H1 (cell line): Measurements from ENCODE around the gene BET1L. TPM values are rescaled to one million over a fixed set of nuclear protein-coding genes. Genes with fewer than 3 reads are reported as not detected.

Source experiments
- BRCA1 ChIP-seq: IDR thresholded peaks from 2 replicates; pipeline ENCODE4 v1.6.1; 2012; ENCODE audit warnings: low read depth, low read length, improper control_type of control experiment
- CHD1 ChIP-seq: IDR thresholded peaks from 2 replicates; pipeline ENCODE4 v1.6.1; 2012; ENCODE audit warnings: low read depth, low read length, improper control_type of control experiment
- CHD2 ChIP-seq: IDR thresholded peaks from 2 replicates; pipeline ENCODE4 v1.6.1; 2012; ENCODE audit warnings: low read length, improper control_type of control experiment
- CTBP2 ChIP-seq: IDR thresholded peaks from 2 replicates; pipeline ENCODE4 v1.7.0; 2011; ENCODE audit warnings: borderline replicate concordance, mild to moderate bottlenecking, moderate library complexity, mixed read lengths, low read length; ENCODE audit not compliant: insufficient read depth, insufficient read length
- EGR1 ChIP-seq: IDR thresholded peaks from 2 replicates; pipeline ENCODE4 v1.6.1; 2011; ENCODE audit warnings: low read depth, low read length, borderline replicate concordance
- EZH2 ChIP-seq: fragments of 200-600 bp; sonication (generic); IDR thresholded peaks from 2 replicates; pipeline ENCODE4 v1.7.1; 2012; ENCODE audit warnings: low read depth, mild to moderate bottlenecking, moderate library complexity, low read length, inconsistent platforms; ENCODE audit not compliant: severe bottlenecking
- JUN ChIP-seq: IDR thresholded peaks from 2 replicates; pipeline ENCODE4 v1.6.1; 2011; ENCODE audit warnings: low read depth, mild to moderate bottlenecking, improper control_type of control experiment, low read length
- JUND ChIP-seq: IDR thresholded peaks from 2 replicates; pipeline ENCODE4 v1.6.1; 2011; ENCODE audit warnings: mild to moderate bottlenecking, improper control_type of control experiment, low read length
- KDM1A ChIP-seq: fragments of 200-600, 300-600 bp; sonication (generic); IDR thresholded peaks from 2 replicates; pipeline ENCODE4 v1.7.1; 2016; ENCODE audit warnings: mild to moderate bottlenecking, low read length, borderline replicate concordance
- KDM4A ChIP-seq: IDR thresholded peaks from one replicate; pipeline ENCODE4 v1.7.1; 2012; ENCODE audit warnings: low read depth, mild to moderate bottlenecking, moderate library complexity, low read length, inconsistent platforms; ENCODE audit not compliant: severe bottlenecking
- NANOG ChIP-seq: IDR thresholded peaks from 2 replicates; pipeline ENCODE4 v1.6.1; 2011; ENCODE audit warnings: low read length, low read depth, mild to moderate bottlenecking, inconsistent platforms; ENCODE audit not compliant: insufficient read depth, poor library complexity, severe bottlenecking
- NRF1 ChIP-seq: IDR thresholded peaks from 2 replicates; pipeline ENCODE4 v1.6.1; 2011; ENCODE audit warnings: mild to moderate bottlenecking, low read depth, low read length, improper control_type of control experiment
- POLR2AphosphoS5 ChIP-seq: IDR thresholded peaks from 2 replicates; pipeline ENCODE4 v1.6.1; 2011; ENCODE audit warnings: low read depth, low read length
- RAD21 ChIP-seq, 2 experiments: IDR thresholded peaks in 1 of 2; conservative IDR thresholded peaks in 1 of 2; 2 replicates each; pipeline ENCODE4 v1.6.1; 2011; ENCODE audit warnings: low read depth in 2 of 2, low read length in 2 of 2, improper control_type of control experiment in 1 of 2, inconsistent platforms in 1 of 2, mild to moderate bottlenecking in 1 of 2, moderate library complexity in 1 of 2
- RXRA ChIP-seq: IDR thresholded peaks from 2 replicates; pipeline ENCODE4 v1.6.1; 2011; ENCODE audit warnings: low read depth, mild to moderate bottlenecking, low read length, moderate library complexity; ENCODE audit not compliant: insufficient read depth
- SAP30 ChIP-seq: fragments of 300-600 bp; sonication (generic); IDR thresholded peaks from 2 replicates; pipeline ENCODE4 v1.7.1; 2012; ENCODE audit warnings: low read length, moderate library complexity, mild to moderate bottlenecking, inconsistent platforms; ENCODE audit not compliant: insufficient read depth, insufficient replicate concordance
- SIRT6 ChIP-seq: IDR thresholded peaks from one replicate; pipeline ENCODE4 v1.7.1; 2012; ENCODE audit warnings: low read length, inconsistent platforms
- TAF7 ChIP-seq: optimal IDR thresholded peaks from 2 replicates; pipeline ENCODE3; 2011; ENCODE audit warnings: low read depth, mild to moderate bottlenecking, inconsistent platforms, low read length, moderate library complexity, borderline replicate concordance
- TEAD4 ChIP-seq: IDR thresholded peaks from 2 replicates; pipeline ENCODE4 v1.6.1; 2012; ENCODE audit warnings: low read depth, low read length, inconsistent platforms, mixed read lengths
- YY1 ChIP-seq: IDR thresholded peaks from 2 replicates; pipeline ENCODE4 v1.6.1; 2011; ENCODE audit warnings: low read depth, mild to moderate bottlenecking, low read length
- polyA plus RNA-seq, 7 experiments: library from polyadenylated mRNA; depleted of rRNA in 3 of 7; stranded (reverse) in 5 of 7; unstranded in 2 of 7; fragments of >200 nt in 5 of 7; fragments of 200-250 nt in 2 of 7; gene quantifications; 1 replicate in 5 of 7; 2 replicates in 1 of 7; 4 replicates in 1 of 7; pipeline versions ENCODE4 v1.2.1 to v1.2.3, GENCODE V29; 2011 to 2013; ENCODE audit warnings: missing spikeins in 2 of 7, mixed read lengths in 2 of 7
- total RNA-seq: library from RNA; stranded (reverse); fragmentation: NEBNext Ultra II Directional; extraction: Animal tissue kit (Norgen Biotek cat#: 25700); gene quantifications from 2 replicates; pipeline ENCODE4 v1.2.1, GENCODE V29; 2021
- TF ChIP-seq, protein P1 (sequence below): IDR thresholded peaks from 2 replicates; pipeline ENCODE4 v1.6.1; 2012; ENCODE audit warnings: inconsistent platforms
- TF ChIP-seq, protein P2 (sequence below): IDR thresholded peaks from 2 replicates; pipeline ENCODE4 v1.6.1; 2011; ENCODE audit warnings: low read length, improper control_type of control experiment

The BET1L gene
- total and polyA plus RNA-seq, 2 of the 8 experiments (the other 6 are each of a cell fraction or from before 2014, with no cell fraction given) = 40.2 to 61.9 TPM

DNA sequence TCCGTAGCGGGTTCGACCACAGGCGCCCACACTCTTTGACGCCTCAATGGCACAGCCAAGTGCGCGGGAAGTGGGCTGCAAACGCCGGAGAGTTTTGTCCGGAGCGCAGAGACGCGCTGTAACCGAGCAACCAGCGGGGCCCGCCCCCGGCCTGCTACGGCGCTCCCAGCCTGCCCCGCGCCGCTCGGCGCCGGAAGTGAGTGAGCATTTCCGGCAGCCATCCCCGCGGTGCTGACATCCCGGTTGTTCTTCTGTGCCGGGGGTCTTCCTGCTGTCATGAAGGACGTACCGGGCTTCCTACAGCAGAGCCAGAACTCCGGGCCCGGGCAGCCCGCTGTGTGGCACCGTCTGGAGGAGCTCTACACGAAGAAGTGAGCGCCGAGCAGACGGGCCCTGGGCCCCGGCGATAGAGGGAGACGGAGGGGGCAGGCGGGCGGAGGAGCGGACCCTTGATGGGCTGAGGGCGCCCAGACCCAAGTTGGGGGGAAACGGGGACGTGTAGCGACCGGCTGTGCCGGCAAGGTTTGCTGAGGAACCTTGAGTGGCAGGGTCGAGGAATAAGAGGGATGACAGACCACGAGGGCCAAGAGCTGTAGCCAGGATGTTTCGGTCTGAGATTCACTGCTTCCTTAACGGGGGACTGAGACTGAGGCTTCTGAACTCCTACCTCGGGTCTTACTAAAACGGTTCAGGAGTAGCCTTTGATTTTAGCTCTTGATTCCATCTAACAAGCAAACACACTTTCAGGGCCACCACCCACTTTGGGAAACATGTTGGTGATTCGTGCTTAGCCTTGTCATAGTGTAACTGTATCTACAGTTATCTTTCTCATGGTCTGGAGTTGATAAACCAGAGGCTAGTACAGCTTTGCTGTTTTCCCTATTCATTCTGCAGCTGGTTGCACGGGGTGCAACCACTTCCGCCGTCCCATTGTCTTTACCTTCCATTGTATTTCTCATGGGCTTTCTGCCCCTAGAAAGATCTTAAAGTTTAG is 29.9 kb upstream of the BET1L start, which contains the start of gene PSMD13 (continued):
- no peak for TF ChIP-seq BRCA1
- no peak for TF ChIP-seq JUND
- no peak for TF ChIP-seq JUN
- TF ChIP-seq SAP30 = peak; percentile 93
- no peak for TF ChIP-seq SIRT6
- no peak for TF ChIP-seq CHD1
- no peak for TF ChIP-seq NANOG
- TF ChIP-seq, protein P1, sequence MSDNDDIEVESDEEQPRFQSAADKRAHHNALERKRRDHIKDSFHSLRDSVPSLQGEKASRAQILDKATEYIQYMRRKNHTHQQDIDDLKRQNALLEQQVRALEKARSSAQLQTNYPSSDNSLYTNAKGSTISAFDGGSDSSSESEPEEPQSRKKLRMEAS = peak; percentile 39; the same call in 1 of the 2 replicates
- TF ChIP-seq RAD21 (IDR thresholded peaks at IDR 0.05 in 1 of 2, conservative IDR thresholded peaks at IDR 0.05 in 1 of 2; ENCODE audit: low read depth in 2 of 2, low read length in 2 of 2) = no peak
- TF ChIP-seq EZH2 = no peak
- TF ChIP-seq YY1 = peak; percentile 52
- TF ChIP-seq POLR2AphosphoS5 = no peak
- TF ChIP-seq, protein P2, sequence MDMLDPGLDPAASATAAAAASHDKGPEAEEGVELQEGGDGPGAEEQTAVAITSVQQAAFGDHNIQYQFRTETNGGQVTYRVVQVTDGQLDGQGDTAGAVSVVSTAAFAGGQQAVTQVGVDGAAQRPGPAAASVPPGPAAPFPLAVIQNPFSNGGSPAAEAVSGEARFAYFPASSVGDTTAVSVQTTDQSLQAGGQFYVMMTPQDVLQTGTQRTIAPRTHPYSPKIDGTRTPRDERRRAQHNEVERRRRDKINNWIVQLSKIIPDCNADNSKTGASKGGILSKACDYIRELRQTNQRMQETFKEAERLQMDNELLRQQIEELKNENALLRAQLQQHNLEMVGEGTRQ = no peak
- no peak for TF ChIP-seq TAF7
- no peak for TF ChIP-seq CHD2
- no peak for TF ChIP-seq CTBP2
- TF ChIP-seq TEAD4 = no peak
- TF ChIP-seq NRF1 = no peak
- no peak for TF ChIP-seq RXRA
- TF ChIP-seq KDM1A = no peak
- TF ChIP-seq KDM4A = no peak
- no peak; the same call in 1 of the 2 replicates for TF ChIP-seq EGR1
